Osteoblast (primary cell): ENCODE data around the gene FIP1L1. TPM values are rescaled to one million over a fixed set of nuclear protein-coding genes. Genes with fewer than 3 reads are reported as not detected.

Experiments used
- DNase-seq: peaks from one replicate; pipeline ENCODE4 v3.0.0; 2011; ENCODE audit warnings: low spot score, mixed read lengths; ENCODE audit not compliant: insufficient read length; ENCODE audit errors: missing footprints
- H2AFZ ChIP-seq: 2 replicates; pipeline ENCODE4 v1.6.0; 2011; ENCODE audit warnings: mild to moderate bottlenecking, low read length
- H3K27ac ChIP-seq: 2 replicates; pipeline ENCODE4 v1.5.1; 2011; ENCODE audit warnings: mild to moderate bottlenecking, low read depth, low read length, moderate library complexity
- H3K27me3 ChIP-seq: 2 replicates; pipeline ENCODE4 v1.6.0; 2012; ENCODE audit warnings: mild to moderate bottlenecking, control low read depth, inconsistent platforms, low read length, moderate library complexity; ENCODE audit not compliant: insufficient read depth
- H3K36me3 ChIP-seq: 2 replicates; pipeline ENCODE4 v1.5.1; 2011; ENCODE audit warnings: mild to moderate bottlenecking, low read length, control low read depth, moderate library complexity; ENCODE audit not compliant: insufficient read depth
- H3K4me1 ChIP-seq: 2 replicates; pipeline ENCODE4 v1.5.1; 2011; ENCODE audit warnings: mild to moderate bottlenecking, low read length, control low read depth, moderate library complexity; ENCODE audit not compliant: insufficient read depth
- H3K4me2 ChIP-seq: 2 replicates; pipeline ENCODE4 v1.6.0; 2011; ENCODE audit warnings: mild to moderate bottlenecking, low read length; ENCODE audit not compliant: insufficient read depth
- H3K4me3 ChIP-seq: fragments of 200-600 bp; sonication (generic); 3 replicates; pipeline ENCODE4 v1.5.1; 2012; ENCODE audit warnings: mild to moderate bottlenecking, low read length, inconsistent platforms; ENCODE audit not compliant: insufficient read depth
- H3K79me2 ChIP-seq: 2 replicates; pipeline ENCODE4 v1.6.0; 2012; ENCODE audit warnings: mild to moderate bottlenecking, low read length, control low read depth, inconsistent platforms; ENCODE audit not compliant: insufficient read depth
- H3K9me3 ChIP-seq: 2 replicates; pipeline ENCODE4 v1.5.1; 2011; ENCODE audit warnings: low read depth, low read length, control low read depth
- H4K20me1 ChIP-seq: 2 replicates; pipeline ENCODE4 v1.6.0; 2012; ENCODE audit warnings: mild to moderate bottlenecking, low read length, control low read depth; ENCODE audit not compliant: insufficient read depth
- CTCF ChIP-seq: IDR thresholded peaks from 2 replicates; pipeline ENCODE4 v1.5.1; 2011; ENCODE audit warnings: mild to moderate bottlenecking, low read depth, low read length, moderate library complexity; ENCODE audit errors: extremely low read depth
- total RNA-seq: library from RNA; depleted of rRNA; stranded (reverse); fragments of >200 nt; gene quantifications from 2 replicates; pipeline ENCODE4 v1.2.3, GENCODE V29; 2012

Gene FIP1L1
- total RNA-seq, 1 donor = 78.2 TPM

- no peaks in the 10 kb centered on the region for H3K36me3 ChIP-seq
- H3K9me3 ChIP-seq = no peaks in the 10 kb centered on the region
- peaks cover 30% of the 10 kb centered on the region for H3K4me1 ChIP-seq
- no peaks in the 10 kb centered on the region for H3K27me3 ChIP-seq
- peak overlapping the region; percentile 9 for H2AFZ ChIP-seq
- TF ChIP-seq CTCF = no peak
- no peak overlapping the region for H3K27ac ChIP-seq
- no peaks in the 10 kb centered on the region for H3K79me2 ChIP-seq
- no peak overlapping the region for H3K4me2 ChIP-seq
- H3K4me3 ChIP-seq = no peak overlapping the region
- H4K20me1 ChIP-seq = no peaks in the 10 kb centered on the region
- no peak for DNase-seq
These were observed 132.9 kb downstream of the FIP1L1 start for GRCh38 chr4:53510321-53510720.

Other genes with a start within 250 kb of the FIP1L1 start
- gene SCFD2, start 11.6 kb upstream of the FIP1L1 start, total RNA-seq = 24.2 and 27.7 TPM in 2 replicates
- 6.2 and 9.8 TPM in 2 replicates for gene LNX1, start 213.8 kb downstream of the FIP1L1 start, total RNA-seq